H54 (cell line): Measurements from ENCODE around the gene KLRF1.
A peak's percentile ranks its signal among the peaks of the same experiment; 100 is the strongest.

Experiments
- DNase-seq: peaks from one replicate; pipeline ENCODE4 v3.0.0; 2011; ENCODE audit warnings: low spot score, mixed read lengths; ENCODE audit not compliant: insufficient read length
- FAIRE-seq: peaks from 3 replicates; lab custom pipeline; 2011; peaks lifted over from hg19 to GRCh38; lab: Jason Lieb, UNC
- POLR2A ChIP-seq: IDR thresholded peaks from 2 replicates; pipeline ENCODE4 v1.6.1; 2011; ENCODE audit warnings: low read depth, mild to moderate bottlenecking, low read length

The KLRF1 gene

GRCh38 chr12:9795945-9796344 is 31.3 kb upstream of the KLRF1 start:
- no peak for TF ChIP-seq POLR2A
- DNase-seq: no peak
- no peak for FAIRE-seq

GRCh38 chr12:9796346-9796745 is 30.9 kb upstream of the KLRF1 start:
- TF ChIP-seq POLR2A: no peak
- no peak for FAIRE-seq
- no peak for DNase-seq

- FAIRE-seq (no peak), DNase-seq (no peak)
- no peak for TF ChIP-seq POLR2A
Observed at GRCh38 chr12:9796971-9797370, 30.3 kb upstream of the KLRF1 start.

GRCh38 chr12:9797722-9798619 is 29.3 kb upstream of the KLRF1 start:
- peak; percentile 12 for DNase-seq
- peak; percentile 98 for FAIRE-seq
- no peak for TF ChIP-seq POLR2A

GRCh38 chr12:9799961-9800360 is 27.3 kb upstream of the KLRF1 start:
- no peak for TF ChIP-seq POLR2A
- no peak for FAIRE-seq
- no peak for DNase-seq

- DNase-seq (no peak), FAIRE-seq (no peak)
- TF ChIP-seq POLR2A: no peak
Observed at GRCh38 chr12:9805883-9806282, 21.4 kb upstream of the KLRF1 start.

GRCh38 chr12:9806714-9807113 is 20.6 kb upstream of the KLRF1 start:
- no peak for FAIRE-seq
- no peak for TF ChIP-seq POLR2A
- DNase-seq: no peak

- DNase-seq (no peak), FAIRE-seq (no peak)
- no peak for TF ChIP-seq POLR2A
Observed at GRCh38 chr12:9808504-9808903, 18.8 kb upstream of the KLRF1 start.

- no peak for FAIRE-seq
- DNase-seq: no peak
- no peak for TF ChIP-seq POLR2A
Observed at GRCh38 chr12:9809338-9809737, 17.9 kb upstream of the KLRF1 start.

GRCh38 chr12:9809866-9810265 is 17.4 kb upstream of the KLRF1 start:
- FAIRE-seq: no peak
- TF ChIP-seq POLR2A: no peak
- no peak for DNase-seq

- no peak for FAIRE-seq
- DNase-seq: no peak
- TF ChIP-seq POLR2A: no peak
Observed at GRCh38 chr12:9810671-9811070, 16.6 kb upstream of the KLRF1 start.

GRCh38 chr12:9811621-9812020 is 15.7 kb upstream of the KLRF1 start:
- no peak for FAIRE-seq
- no peak for DNase-seq
- no peak for TF ChIP-seq POLR2A

- FAIRE-seq (peak; percentile 88), DNase-seq (peak; percentile 85)
- TF ChIP-seq POLR2A: no peak
Observed at GRCh38 chr12:9813821-9814798, 13.2 kb upstream of the KLRF1 start.

GRCh38 chr12:9820281-9820930 is 6.9 kb upstream of the KLRF1 start:
- no peak for TF ChIP-seq POLR2A
- FAIRE-seq (no peak), DNase-seq (no peak)

GRCh38 chr12:9829483-9829882 is 2.2 kb downstream of the KLRF1 start:
- FAIRE-seq: no peak
- DNase-seq: no peak
- no peak for TF ChIP-seq POLR2A
